SU-DHL-6 (cell line): ENCODE data around the gene RSPO3.

Experiments
- CTCF ChIP-seq: fragments of 200-600 bp; sonication (generic); IDR thresholded peaks from one replicate; pipeline ENCODE4 v1.5.1; 2017; ENCODE audit warnings: antibody characterized with exemption, mild to moderate bottlenecking, low read length, moderate library complexity; ENCODE audit not compliant: insufficient read depth, poor library complexity, severe bottlenecking
- EZH2phosphoT487 ChIP-seq: fragments of 200-600 bp; sonication (generic), shearing (Covaris generic); conservative IDR thresholded peaks from 2 replicates; pipeline ENCODE4 v1.6.1; 2018; ENCODE audit warnings: mild to moderate bottlenecking, antibody characterized with exemption, low read length, moderate library complexity, mixed read lengths

- TF ChIP-seq CTCF (no peak), EZH2phosphoT487 (no peak)
Measured at GRCh38 chr6:127136786-127137185, 18.3 kb downstream of the RSPO3 start.
